ENCODE measurements around the gene MYLIP. TPM values are rescaled to one million over a fixed set of nuclear protein-coding genes. Genes with fewer than 3 reads are reported as not detected.

Gene MYLIP
- total RNA-seq, 4 donors from 2014 or later = 49.9 to 131 (median 79.3) TPM

GRCh38 chr6:16145038-16145437 is 16.2 kb downstream of the MYLIP start:
- peak overlapping the region in 1 of 4 donors; percentile 55 for H3K27ac ChIP-seq
- 73 to 88% methylated on average over 4 to 5 of the region's 13 CpGs for WGBS, 2 donors (ENCODE audit: low coverage in 1 of 2)
- ATAC-seq = no peak
- peaks cover 0 to 42% (median 6%) of the 10 kb centered on the region in 3 donors for H3K4me1 ChIP-seq
- no peak for TF ChIP-seq EP300 (IDR thresholded peaks at IDR 0.05)
- TF ChIP-seq POLR2A (IDR thresholded peaks at IDR 0.05) = no peak
- TF ChIP-seq CTCF (IDR thresholded peaks at IDR 0.05) = no peak
- no peak for TF ChIP-seq POLR2AphosphoS5 (IDR thresholded peaks at IDR 0.05)
- peaks cover 5 to 75% of the 10 kb centered on the region in 2 donors for H3K36me3 ChIP-seq
- no peak overlapping the region for H3K4me3 ChIP-seq
- H3K27me3 ChIP-seq = no peaks in the 10 kb centered on the region
- no peaks in the 10 kb centered on the region for H3K9me3 ChIP-seq

GRCh38 chr6:16146028-16146427 is 17.1 kb downstream of the MYLIP start:
- no peak for TF ChIP-seq CTCF (IDR thresholded peaks at IDR 0.05)
- no peak for TF ChIP-seq POLR2A (IDR thresholded peaks at IDR 0.05)
- TF ChIP-seq POLR2AphosphoS5 (IDR thresholded peaks at IDR 0.05) = peak; percentile 5
- Histone ChIP-seq H3K4me1 (peaks cover 0 to 32% (median 6%) of the 10 kb centered on the region in 3 donors), H3K9me3 (no peaks in the 10 kb centered on the region), H3K36me3 (peaks cover 5 to 85% of the 10 kb centered on the region in 2 donors), H3K27me3 (no peaks in the 10 kb centered on the region), H3K27ac (peak overlapping the region in 2 of 4 donors; percentile 55 to 60), H3K4me3 (no peak overlapping the region)
- WGBS, 2 donors (ENCODE audit: low coverage in 1 of 2) = 39 to 42% methylated on average over 2 to 4 of the region's 4 CpGs
- no peak for ATAC-seq

GRCh38 chr6:16146527-16146955 is 17.7 kb downstream of the MYLIP start:
- no peak for ATAC-seq
- H3K36me3 ChIP-seq = peaks cover 5 to 86% of the 10 kb centered on the region in 2 donors
- H3K27me3 ChIP-seq = no peaks in the 10 kb centered on the region
- H3K9me3 ChIP-seq = no peaks in the 10 kb centered on the region
- peaks cover 0 to 32% (median 6%) of the 10 kb centered on the region in 3 donors for H3K4me1 ChIP-seq
- TF ChIP-seq POLR2AphosphoS5 (IDR thresholded peaks at IDR 0.05) = peak; percentile 20
- no peak for TF ChIP-seq POLR2A (IDR thresholded peaks at IDR 0.05)
- H3K27ac ChIP-seq = peak overlapping the region in 1 of 4 donors; percentile 55
- no peak overlapping the region for H3K4me3 ChIP-seq
- WGBS, 2 donors (ENCODE audit: low coverage in 1 of 2) = 8 to 22% methylated on average over 3 to 8 of the region's 8 CpGs

- Histone ChIP-seq H3K27me3 (no peaks in the 10 kb centered on the region), H3K9me3 (no peaks in the 10 kb centered on the region), H3K27ac (no peak overlapping the region), H3K4me1 (peaks cover 0 to 32% (median 6%) of the 10 kb centered on the region in 3 donors), H3K36me3 (peaks cover 0 to 73% of the 10 kb centered on the region in 2 donors), H3K4me3 (no peak overlapping the region)
- TF ChIP-seq CTCF (IDR thresholded peaks at IDR 0.05) (no peak), EP300 (IDR thresholded peaks at IDR 0.05) (no peak), POLR2AphosphoS5 (IDR thresholded peaks at IDR 0.05) (no peak), POLR2A (IDR thresholded peaks at IDR 0.05) (no peak)
- WGBS, 2 donors (ENCODE audit: low coverage in 1 of 2) = 79 to 95% methylated on average over 2 of the region's 2 CpGs
- no peak for ATAC-seq
Observed at GRCh38 chr6:16148498-16148897, 19.6 kb downstream of the MYLIP start.

GRCh38 chr6:16149305-16149704 is 20.4 kb downstream of the MYLIP start:
- H3K4me3 ChIP-seq = no peak overlapping the region
- ATAC-seq = no peak
- peaks cover 0 to 34% (median 6%) of the 10 kb centered on the region in 3 donors for H3K4me1 ChIP-seq
- no peak overlapping the region for H3K27ac ChIP-seq
- WGBS, 2 donors (ENCODE audit: low coverage in 1 of 2) = 88 to 92% methylated on average over 1 to 2 of the region's 2 CpGs
- H3K9me3 ChIP-seq = no peaks in the 10 kb centered on the region
- H3K36me3 ChIP-seq = peaks cover 0 to 65% of the 10 kb centered on the region in 2 donors
- no peaks in the 10 kb centered on the region for H3K27me3 ChIP-seq
- no peak for TF ChIP-seq EP300 (IDR thresholded peaks at IDR 0.05)
- TF ChIP-seq POLR2AphosphoS5 (IDR thresholded peaks at IDR 0.05) = no peak
- no peak for TF ChIP-seq CTCF (IDR thresholded peaks at IDR 0.05)
- TF ChIP-seq POLR2A (IDR thresholded peaks at IDR 0.05) = no peak

Measured in gastroesophageal sphincter (tissue), 4 donors.